ENCODE data around the gene ABCC4.

DNA sequence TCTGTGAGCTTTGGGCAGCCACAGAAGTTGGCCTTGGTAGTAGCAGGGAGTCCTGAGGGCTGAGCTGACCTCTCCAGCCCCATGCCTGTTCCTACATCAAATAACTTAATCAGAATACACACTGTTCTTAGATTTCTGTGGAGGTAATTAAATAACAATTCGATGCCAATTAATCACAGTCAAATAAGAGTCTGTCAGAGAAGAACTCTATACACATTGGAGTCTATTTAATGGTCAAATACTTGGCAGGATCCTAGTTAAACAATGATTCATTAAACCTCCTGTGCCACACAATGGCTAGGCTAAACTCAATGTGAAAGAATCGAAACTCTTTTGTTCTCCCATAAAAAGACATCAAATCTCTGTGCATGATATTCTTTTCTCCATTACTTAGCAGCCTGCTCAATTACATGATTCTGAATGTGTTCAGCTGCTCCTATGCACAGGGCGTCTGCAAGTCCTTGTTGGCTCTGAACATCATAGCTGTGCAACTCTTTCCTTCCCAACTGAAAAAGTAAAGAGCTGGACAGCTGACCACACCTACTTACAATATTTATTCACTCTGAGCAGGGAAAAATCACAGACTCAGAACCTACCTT, 173.1 kb downstream of the ABCC4 start:
- TF ChIP-seq, protein P1, sequence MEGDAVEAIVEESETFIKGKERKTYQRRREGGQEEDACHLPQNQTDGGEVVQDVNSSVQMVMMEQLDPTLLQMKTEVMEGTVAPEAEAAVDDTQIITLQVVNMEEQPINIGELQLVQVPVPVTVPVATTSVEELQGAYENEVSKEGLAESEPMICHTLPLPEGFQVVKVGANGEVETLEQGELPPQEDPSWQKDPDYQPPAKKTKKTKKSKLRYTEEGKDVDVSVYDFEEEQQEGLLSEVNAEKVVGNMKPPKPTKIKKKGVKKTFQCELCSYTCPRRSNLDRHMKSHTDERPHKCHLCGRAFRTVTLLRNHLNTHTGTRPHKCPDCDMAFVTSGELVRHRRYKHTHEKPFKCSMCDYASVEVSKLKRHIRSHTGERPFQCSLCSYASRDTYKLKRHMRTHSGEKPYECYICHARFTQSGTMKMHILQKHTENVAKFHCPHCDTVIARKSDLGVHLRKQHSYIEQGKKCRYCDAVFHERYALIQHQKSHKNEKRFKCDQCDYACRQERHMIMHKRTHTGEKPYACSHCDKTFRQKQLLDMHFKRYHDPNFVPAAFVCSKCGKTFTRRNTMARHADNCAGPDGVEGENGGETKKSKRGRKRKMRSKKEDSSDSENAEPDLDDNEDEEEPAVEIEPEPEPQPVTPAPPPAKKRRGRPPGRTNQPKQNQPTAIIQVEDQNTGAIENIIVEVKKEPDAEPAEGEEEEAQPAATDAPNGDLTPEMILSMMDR (conservative IDR thresholded peaks at IDR 0.05) = no peak
- TF ChIP-seq EZH2 (IDR thresholded peaks at IDR 0.05; ENCODE audit: low read depth) = no peak

All from PC-9 (cell line).